ENCODE data around the gene SLC45A1. TPM values are rescaled to one million over a fixed set of nuclear protein-coding genes. Genes with fewer than 3 reads are reported as not detected.

SLC45A1 gene
- total RNA-seq, 1 experiment from 2014 or later: 13.8 TPM

GRCh38 chr1:8348777-8349472 lies 31.0 kb downstream of the SLC45A1 start:
- 0 out of 2 replicates have a peak, but pooled peaks cover 3% of the 10 kb centered on the region for H3K9me2 ChIP-seq (ENCODE audit: insufficient read depth)
- no peak overlapping the region for H2AFZ ChIP-seq (ENCODE audit: low read depth, low read length, poor library complexity, severe bottlenecking)
- peak; percentile 27 for DNase-seq (ENCODE audit: low read depth, low spot score)
- peak; percentile 98 for TF ChIP-seq RAD21 (IDR thresholded peaks at IDR 0.05; ENCODE audit: low read depth)
- TF ChIP-seq CTCF (IDR thresholded peaks at IDR 0.05 in 2 of 3, conservative IDR thresholded peaks at IDR 0.05 in 1 of 3; ENCODE audit: borderline replicate concordance in 1 of 3, insufficient read depth in 1 of 3, low read depth in 2 of 3, low read length in 2 of 3): peak; percentile 84 to 92 (median 87)
- TF ChIP-seq TCF7L2 (IDR thresholded peaks at IDR 0.05; ENCODE audit: borderline replicate concordance, extremely low read depth, insufficient read depth, insufficient read length): no peak
- TF ChIP-seq YY1 (IDR thresholded peaks at IDR 0.05; ENCODE audit: extremely low read depth, insufficient replicate concordance, low read depth, low read length): peak; percentile 20
- ChIA-PET RAD21 (ENCODE audit: low non-redundant PET in 1 of 2, low total read pairs in 2 of 2, uncharacterized antibody in 2 of 2, unreplicated experiment in 2 of 2) (interaction anchor here (0.6 to 1.4 kb wide), 8 partner anchors 35 to 400 kb away, joined by 3 to 6 read pairs (median 4); no protein-coding TSS in a partner anchor), POLR2A (interaction anchor here (0.6 kb wide), 1 partner anchor 629 kb away, joined by 4 read pairs; no protein-coding TSS in a partner anchor), CTCF (interaction anchor here (0.6 to 3.2 kb wide), 8 partner anchors 9 to 682 kb away, joined by 3 to 35 read pairs (median 4); no protein-coding TSS in a partner anchor)
- BruUV-seq (replicated peaks): no TSS peak
- peaks cover 0 to 2% of the 10 kb centered on the region in 2 experiments; a peak in 1 of 4 replicates for H3K36me3 ChIP-seq (ENCODE audit: control insufficient read depth in 1 of 2, insufficient read depth in 2 of 2, low read length in 2 of 2)
- H3K9ac ChIP-seq (ENCODE audit: low read length): no peak overlapping the region
- intact Hi-C loops (cut with micrococcal nuclease): loop anchor here (1.0 to 5.0 kb wide), 3 partner anchors 367 to 682 kb away; no protein-coding TSS in a partner anchor
- no peak overlapping the region for H3K27ac ChIP-seq (ENCODE audit: low read depth, low read length)
- H3K4me2 ChIP-seq (ENCODE audit: low read length): no peak overlapping the region
- peaks cover 3 to 27% of the 10 kb centered on the region in 2 experiments for H3K4me1 ChIP-seq (ENCODE audit: control insufficient read depth in 1 of 2, insufficient read depth in 2 of 2, low read length in 2 of 2)
- H3K9me3 ChIP-seq (ENCODE audit: control insufficient read depth in 1 of 2, insufficient read depth in 1 of 2, low read depth in 1 of 2, low read length in 2 of 2): no peaks in the 10 kb centered on the region
- H3K79me2 ChIP-seq (ENCODE audit: insufficient read depth, low read length): no peaks in the 10 kb centered on the region
- H4K20me1 ChIP-seq (ENCODE audit: insufficient read depth): no peaks in the 10 kb centered on the region
- peak; percentile 82 for ATAC-seq
- no peaks in the 10 kb centered on the region for H3K27me3 ChIP-seq (ENCODE audit: insufficient read depth, low read length)
- no peak overlapping the region for H3K4me3 ChIP-seq (replicated peaks in 1 of 2; ENCODE audit: low read depth in 1 of 2, low read length in 2 of 2)

Data from HCT116 (cell line).